ENCODE data around the gene KLF3. TPM values are rescaled to one million over a fixed set of nuclear protein-coding genes. Genes with fewer than 3 reads are reported as not detected.

Gene KLF3
- total RNA-seq, 1 experiment from 2014 or later: 29.0 TPM

DNA sequence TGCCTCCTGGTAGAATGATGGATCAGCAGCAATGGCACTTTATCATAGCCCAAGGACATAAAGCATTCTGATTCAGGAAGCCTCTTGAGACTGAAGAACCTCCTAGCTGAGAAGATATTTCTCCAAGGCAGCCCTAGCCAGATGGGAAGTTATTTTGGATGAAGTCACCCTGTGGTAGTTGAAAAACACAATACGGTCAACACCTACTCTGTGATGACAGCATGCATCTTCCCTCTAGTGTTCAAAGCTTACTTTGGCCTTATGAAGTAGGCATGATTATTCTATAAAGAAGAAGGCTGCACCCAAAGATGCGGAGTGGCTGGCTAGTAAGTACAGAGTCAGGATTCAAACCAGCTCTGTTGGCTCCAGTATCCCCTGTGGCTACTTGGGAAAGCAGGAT lies 70.9 kb downstream of the KLF3 start:
- peaks cover 14 to 17% of the 10 kb centered on the region in 2 experiments for H3K9me3 Mint-ChIP-seq
- H3T11ph ChIP-seq (ENCODE audit: low read length): no peak overlapping the region
- no peak overlapping the region for H3K4me2 ChIP-seq (ENCODE audit: insufficient read depth, insufficient read length, low read length)

More for the DNA sequence above, 70.9 kb downstream of the KLF3 start:
- Histone ChIP-seq H4K91ac (ENCODE audit: insufficient read length, low read depth, low read length) (no peak overlapping the region), H3K56ac (ENCODE audit: insufficient read length, low read depth, low read length) (no peak overlapping the region), H4K8ac (replicated peaks; ENCODE audit: insufficient read length, low read depth, low read length) (no peak overlapping the region), H4K5ac (ENCODE audit: insufficient read length, low read depth, low read length) (no peak overlapping the region), H3K9me3 (ENCODE audit: control insufficient read depth, low read depth, low read length) (no peaks in the 10 kb centered on the region), H3K27ac (ENCODE audit: insufficient read length, low read depth, low read length) (no peak overlapping the region), H3K9ac (ENCODE audit: extremely low read depth, insufficient read length, low read length) (no peak overlapping the region), H2AK5ac (ENCODE audit: insufficient read length, low read length) (no peak overlapping the region), H3K27me3 (ENCODE audit: insufficient read depth, low read length) (no peaks in the 10 kb centered on the region), H3K4ac (ENCODE audit: low read depth, low read length) (no peak overlapping the region), H3K4me1 (ENCODE audit: insufficient read depth, low read length) (no peaks in the 10 kb centered on the region), H2AFZ (ENCODE audit: low read length) (no peak overlapping the region), H2BK120ac (ENCODE audit: low read depth, low read length, poor library complexity, severe bottlenecking) (no peak overlapping the region), H2BK12ac (ENCODE audit: insufficient read length, low read depth, low read length) (no peak overlapping the region), H2BK5ac (ENCODE audit: insufficient read length, low read length) (no peak overlapping the region), H4K20me1 (ENCODE audit: control insufficient read depth, insufficient read depth, insufficient read length) (peaks cover 2% of the 10 kb centered on the region), H3K23ac (ENCODE audit: insufficient read length, low read depth, low read length) (no peak overlapping the region), H3K18ac (ENCODE audit: insufficient read length, low read depth, low read length) (no peak overlapping the region), H2BK20ac (ENCODE audit: low read depth, low read length, poor library complexity, severe bottlenecking) (no peak overlapping the region), H3K79me2 (ENCODE audit: insufficient read depth, low read length) (no peaks in the 10 kb centered on the region), H3K14ac (ENCODE audit: insufficient read depth, low read length) (no peak overlapping the region), H3K23me2 (ENCODE audit: insufficient read length, low read depth, low read length, poor library complexity, severe bottlenecking) (no peaks in the 10 kb centered on the region), H2BK15ac (ENCODE audit: low read depth, low read length) (no peak overlapping the region), H3K79me1 (ENCODE audit: insufficient read depth, low read depth, low read length, poor library complexity, severe bottlenecking) (no peaks in the 10 kb centered on the region)
- WGBS (ENCODE audit: extremely low coverage, insufficient read length, low lambda C conversion rate): no CpG with 5 or more reads among the region's 2 CpGs
- no peak for DNase-seq
- no peaks in the 10 kb centered on the region for H3K27me3 Mint-ChIP-seq (ENCODE audit: low read depth)
- TF ChIP-seq, protein P1, sequence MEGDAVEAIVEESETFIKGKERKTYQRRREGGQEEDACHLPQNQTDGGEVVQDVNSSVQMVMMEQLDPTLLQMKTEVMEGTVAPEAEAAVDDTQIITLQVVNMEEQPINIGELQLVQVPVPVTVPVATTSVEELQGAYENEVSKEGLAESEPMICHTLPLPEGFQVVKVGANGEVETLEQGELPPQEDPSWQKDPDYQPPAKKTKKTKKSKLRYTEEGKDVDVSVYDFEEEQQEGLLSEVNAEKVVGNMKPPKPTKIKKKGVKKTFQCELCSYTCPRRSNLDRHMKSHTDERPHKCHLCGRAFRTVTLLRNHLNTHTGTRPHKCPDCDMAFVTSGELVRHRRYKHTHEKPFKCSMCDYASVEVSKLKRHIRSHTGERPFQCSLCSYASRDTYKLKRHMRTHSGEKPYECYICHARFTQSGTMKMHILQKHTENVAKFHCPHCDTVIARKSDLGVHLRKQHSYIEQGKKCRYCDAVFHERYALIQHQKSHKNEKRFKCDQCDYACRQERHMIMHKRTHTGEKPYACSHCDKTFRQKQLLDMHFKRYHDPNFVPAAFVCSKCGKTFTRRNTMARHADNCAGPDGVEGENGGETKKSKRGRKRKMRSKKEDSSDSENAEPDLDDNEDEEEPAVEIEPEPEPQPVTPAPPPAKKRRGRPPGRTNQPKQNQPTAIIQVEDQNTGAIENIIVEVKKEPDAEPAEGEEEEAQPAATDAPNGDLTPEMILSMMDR (conservative IDR thresholded peaks at IDR 0.05): no peak
- no peaks in the 10 kb centered on the region; a peak in 1 of 4 replicates for H3K4me1 Mint-ChIP-seq
- H3K27ac Mint-ChIP-seq: no peak overlapping the region
- H3K4me3 Mint-ChIP-seq: no peak overlapping the region
- peaks cover 5 to 14% (median 12%) of the 10 kb centered on the region in 3 experiments; a peak in 5 of 7 replicates for H3K36me3 Mint-ChIP-seq (ENCODE audit: insufficient read depth in 1 of 3, low read depth in 3 of 3)
